Liver (tissue), 9 donors: ENCODE measurements around the gene HNRNPA2B1. TPM values are rescaled to one million over a fixed set of nuclear protein-coding genes. Genes with fewer than 3 reads are reported as not detected.

Experiments used
- DNase-seq: peaks from one replicate; pipeline ENCODE4 v3.0.0-alpha.2; 2017; ENCODE audit warnings: low spot score
- H3K27ac ChIP-seq, 2 donors: one replicate each; pipeline ENCODE4 v1.7.0; 2013; ENCODE audit warnings: inconsistent platforms in 2 of 2, low read length in 2 of 2, control low read depth in 1 of 2, low read depth in 1 of 2, mild to moderate bottlenecking in 1 of 2
- H3K27me3 ChIP-seq, 4 donors: one replicate each; pipeline versions ENCODE4 v1.6.1 to v1.7.0; 2013; ENCODE audit warnings: low read length in 3 of 4, inconsistent platforms in 1 of 4, mild to moderate bottlenecking in 1 of 4, moderate library complexity in 1 of 4; ENCODE audit not compliant: control insufficient read depth in 4 of 4, insufficient read depth in 4 of 4
- H3K36me3 ChIP-seq, 4 donors: one replicate each; pipeline versions ENCODE4 v1.6.1 to v1.7.0; 2013; ENCODE audit warnings: low read length in 3 of 4, mild to moderate bottlenecking in 3 of 4, low read depth in 1 of 4, moderate library complexity in 1 of 4; ENCODE audit not compliant: control insufficient read depth in 4 of 4, insufficient read depth in 3 of 4
- H3K4me1 ChIP-seq, 4 donors: one replicate each; pipeline versions ENCODE4 v1.6.1 to v1.7.0; 2013; ENCODE audit warnings: low read length in 3 of 4, mild to moderate bottlenecking in 3 of 4, moderate library complexity in 1 of 4; ENCODE audit not compliant: control insufficient read depth in 4 of 4, insufficient read depth in 4 of 4
- H3K4me3 ChIP-seq, 3 donors: one replicate each; pipeline versions ENCODE4 v1.6.1 to v1.7.0; 2013; ENCODE audit warnings: low read length in 3 of 3, control low read depth in 1 of 3, low read depth in 1 of 3, mild to moderate bottlenecking in 1 of 3
- H3K9ac ChIP-seq, 2 donors: one replicate each; pipeline ENCODE4 v1.7.0; 2013; ENCODE audit warnings: low read length in 2 of 2, mild to moderate bottlenecking in 2 of 2, moderate library complexity in 2 of 2, control low read depth in 1 of 2, low read depth in 1 of 2
- H3K9me3 ChIP-seq, 4 donors: one replicate each; pipeline versions ENCODE4 v1.6.1 to v1.7.0; 2013; ENCODE audit warnings: low read length in 3 of 4; ENCODE audit not compliant: control insufficient read depth in 4 of 4
- EGR1 ChIP-seq, 2 donors: IDR thresholded peaks; 2 replicates each; pipeline ENCODE4 v1.6.1; 2016 to 2018; ENCODE audit warnings: antibody characterized with exemption in 2 of 2, low read depth in 2 of 2
- FOXA1 ChIP-seq: IDR thresholded peaks from 2 replicates; pipeline ENCODE4 v1.6.1; 2016; ENCODE audit warnings: antibody characterized with exemption
- FOXA2 ChIP-seq: IDR thresholded peaks from 2 replicates; pipeline ENCODE4 v1.6.1; 2016; ENCODE audit warnings: antibody characterized with exemption
- GABPA ChIP-seq, 2 donors: IDR thresholded peaks in 1 of 2; conservative IDR thresholded peaks in 1 of 2; 2 replicates each; pipeline ENCODE4 v1.6.1; 2016; ENCODE audit warnings: antibody characterized with exemption in 2 of 2, mild to moderate bottlenecking in 1 of 2, moderate library complexity in 1 of 2
- HNF4A ChIP-seq, 2 donors: conservative IDR thresholded peaks; 2 replicates each; pipeline ENCODE4 v1.6.1; 2016; ENCODE audit warnings: antibody characterized with exemption in 2 of 2, mild to moderate bottlenecking in 2 of 2
- HNF4G ChIP-seq: IDR thresholded peaks from 2 replicates; pipeline ENCODE4 v1.6.1; 2016; ENCODE audit warnings: antibody characterized with exemption
- JUND ChIP-seq, 2 donors: IDR thresholded peaks; 2 replicates each; pipeline ENCODE4 v1.6.1; 2016; ENCODE audit warnings: antibody characterized with exemption in 2 of 2
- NR2F2 ChIP-seq: IDR thresholded peaks from 2 replicates; pipeline ENCODE4 v1.6.1; 2016; ENCODE audit warnings: antibody characterized with exemption
- RAD21 ChIP-seq, 2 donors: IDR thresholded peaks; 2 replicates each; pipeline ENCODE4 v1.6.1; 2016; ENCODE audit warnings: antibody characterized with exemption in 2 of 2, mild to moderate bottlenecking in 2 of 2
- RXRA ChIP-seq, 2 donors: IDR thresholded peaks; 2 replicates each; pipeline ENCODE4 v1.6.1; 2017 to 2018; ENCODE audit warnings: antibody characterized with exemption in 2 of 2, mild to moderate bottlenecking in 1 of 2
- SP1 ChIP-seq: IDR thresholded peaks from 2 replicates; pipeline ENCODE4 v1.6.1; 2018; ENCODE audit warnings: antibody characterized with exemption, mild to moderate bottlenecking
- TAF1 ChIP-seq: conservative IDR thresholded peaks from 2 replicates; pipeline ENCODE4 v1.6.1; 2016; ENCODE audit warnings: antibody characterized with exemption, mild to moderate bottlenecking
- YY1 ChIP-seq: IDR thresholded peaks from 2 replicates; pipeline ENCODE4 v1.6.1; 2016; ENCODE audit warnings: antibody characterized with exemption, mild to moderate bottlenecking
- WGBS: extraction: QIAGEN DNeasy Blood & Tissue Kit; methylation state at CpG from one replicate; pipeline ENCODE4 v1.1.7; 2013; 5-methylcytosine and 5-hydroxymethylcytosine counted together
- polyA plus RNA-seq, 2 donors: library from polyadenylated mRNA; stranded (reverse) in 1 of 2; unstranded in 1 of 2; fragments of 200-250 nt in 1 of 2; fragments of >200 nt in 1 of 2; fragmentation: Nextera tagmentation in 1 of 2; extraction: Ambion mirVana in 1 of 2; gene quantifications; one replicate each; pipeline versions ENCODE4 v1.2.1 to v1.2.3, GENCODE V29; 2013 to 2015
- total RNA-seq, 2 donors: library from RNA; depleted of rRNA; stranded (reverse); fragments of >200 nt; gene quantifications; one replicate each; pipeline ENCODE4 v1.2.3, GENCODE V29; 2014
- TF ChIP-seq, protein P1 (sequence below): IDR thresholded peaks from 2 replicates; pipeline ENCODE4 v1.6.1; 2016; ENCODE audit warnings: antibody characterized with exemption
- TF ChIP-seq, protein P2 (sequence below): fragments of 150-350 bp; IDR thresholded peaks from 2 replicates; pipeline ENCODE4 v1.5.1; 2017; ENCODE audit warnings: improper control_type of control experiment, low read depth, low read length; ENCODE audit not compliant: missing input control
- TF ChIP-seq, protein P3 (sequence below): IDR thresholded peaks from 2 replicates; pipeline ENCODE4 v1.6.1; 2016; ENCODE audit warnings: antibody characterized with exemption
- TF ChIP-seq, protein P4 (sequence below): IDR thresholded peaks from 2 replicates; pipeline ENCODE4 v1.6.1; 2016; ENCODE audit warnings: antibody characterized with exemption, mild to moderate bottlenecking
- TF ChIP-seq, protein P5 (sequence below): IDR thresholded peaks from 2 replicates; pipeline ENCODE4 v1.6.1; 2016; ENCODE audit warnings: antibody characterized with exemption
- donor health status: healthy.
- donor health status: healthy.
- donor health status: healthy.
- donor health status: healthy.
- donor health status: healthy.

HNRNPA2B1 gene
- total and polyA plus RNA-seq, 4 donors: 128 to 295 (median 181) TPM

DNA sequence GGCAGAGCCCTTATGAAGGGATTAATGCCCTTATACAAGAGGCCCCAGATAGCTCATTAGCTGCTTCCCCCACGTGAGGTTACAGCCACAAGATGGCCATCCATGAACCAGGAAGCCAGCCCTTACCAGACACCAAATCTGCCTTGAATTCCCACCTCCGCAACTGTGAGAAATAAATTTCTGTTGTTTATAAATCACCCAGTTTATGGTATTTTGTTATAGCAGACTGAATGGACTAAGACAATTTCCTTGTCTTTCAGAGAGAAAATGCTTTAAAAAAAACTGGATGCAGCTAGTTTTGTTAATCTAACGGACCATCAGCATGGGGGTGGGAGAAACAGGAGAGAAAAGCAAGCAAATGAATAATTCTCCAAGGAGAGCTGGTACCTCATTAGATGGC, 37.5 kb upstream of the HNRNPA2B1 start:
- H3K27ac ChIP-seq: no peak overlapping the region
- DNase-seq: no peak
- no peaks in the 10 kb centered on the region for H3K9me3 ChIP-seq
- H3K4me1 ChIP-seq: no peaks in the 10 kb centered on the region
- H3K27me3 ChIP-seq: no peaks in the 10 kb centered on the region
- no peak for TF ChIP-seq TAF1
- TF ChIP-seq, protein P1, sequence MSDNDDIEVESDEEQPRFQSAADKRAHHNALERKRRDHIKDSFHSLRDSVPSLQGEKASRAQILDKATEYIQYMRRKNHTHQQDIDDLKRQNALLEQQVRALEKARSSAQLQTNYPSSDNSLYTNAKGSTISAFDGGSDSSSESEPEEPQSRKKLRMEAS: no peak
- TF ChIP-seq YY1: no peak
- TF ChIP-seq HNF4G: no peak
- no peak for TF ChIP-seq NR2F2
- H3K9ac ChIP-seq: no peak overlapping the region
- H3K36me3 ChIP-seq: no peaks in the 10 kb centered on the region
- no peak overlapping the region for H3K4me3 ChIP-seq
- WGBS: 71% methylated on average over 3 of the region's 3 CpGs

DNA sequence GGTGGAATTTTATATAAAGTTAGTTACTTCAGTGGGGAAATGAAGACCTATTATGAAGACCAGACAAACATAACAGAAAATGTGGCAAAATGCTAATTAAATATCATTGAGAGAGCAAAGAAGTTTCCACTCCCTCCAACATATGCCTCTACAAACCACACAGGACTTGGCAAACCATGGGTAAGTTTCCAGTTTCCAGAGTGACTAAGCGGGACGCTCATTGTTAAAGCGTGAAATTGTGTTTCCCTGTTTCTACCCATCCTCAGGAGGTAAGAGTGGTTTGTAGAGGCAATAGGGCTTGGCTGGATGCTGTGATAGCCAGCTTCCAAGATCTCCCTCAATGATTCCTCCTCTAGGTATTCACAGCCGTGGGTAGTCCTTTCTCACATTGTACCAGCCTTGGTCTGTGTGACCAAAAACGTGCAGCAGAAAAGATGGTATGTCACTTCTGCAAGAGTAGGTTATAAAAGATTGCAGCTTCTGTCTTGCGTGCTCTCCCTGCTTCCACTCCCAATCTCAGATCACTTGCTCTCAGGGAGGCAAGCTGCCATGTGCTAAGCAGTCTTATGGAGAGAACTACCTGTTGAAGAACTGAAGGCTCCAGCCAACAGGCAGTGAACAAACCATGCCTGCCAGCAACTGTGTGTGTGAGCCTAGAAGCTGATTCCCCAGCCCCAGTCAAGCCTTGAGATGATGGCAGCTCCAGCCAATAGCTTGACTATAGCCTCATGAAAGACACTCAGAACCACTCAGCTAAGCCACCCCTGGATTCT, 36.7 kb upstream of the HNRNPA2B1 start:
- TF ChIP-seq RAD21 (IDR thresholded peaks at IDR 0.05) (no peak), FOXA1 (no peak)
- H3K9ac ChIP-seq: no peak overlapping the region
- H3K4me1 ChIP-seq: no peaks in the 10 kb centered on the region
- no peak overlapping the region for H3K27ac ChIP-seq
- H3K9me3 ChIP-seq: no peaks in the 10 kb centered on the region
- WGBS: 91% methylated on average over 6 of the region's 6 CpGs
- H3K27me3 ChIP-seq: no peaks in the 10 kb centered on the region
- DNase-seq: no peak
- H3K36me3 ChIP-seq: no peaks in the 10 kb centered on the region
- H3K4me3 ChIP-seq: no peak overlapping the region

DNA sequence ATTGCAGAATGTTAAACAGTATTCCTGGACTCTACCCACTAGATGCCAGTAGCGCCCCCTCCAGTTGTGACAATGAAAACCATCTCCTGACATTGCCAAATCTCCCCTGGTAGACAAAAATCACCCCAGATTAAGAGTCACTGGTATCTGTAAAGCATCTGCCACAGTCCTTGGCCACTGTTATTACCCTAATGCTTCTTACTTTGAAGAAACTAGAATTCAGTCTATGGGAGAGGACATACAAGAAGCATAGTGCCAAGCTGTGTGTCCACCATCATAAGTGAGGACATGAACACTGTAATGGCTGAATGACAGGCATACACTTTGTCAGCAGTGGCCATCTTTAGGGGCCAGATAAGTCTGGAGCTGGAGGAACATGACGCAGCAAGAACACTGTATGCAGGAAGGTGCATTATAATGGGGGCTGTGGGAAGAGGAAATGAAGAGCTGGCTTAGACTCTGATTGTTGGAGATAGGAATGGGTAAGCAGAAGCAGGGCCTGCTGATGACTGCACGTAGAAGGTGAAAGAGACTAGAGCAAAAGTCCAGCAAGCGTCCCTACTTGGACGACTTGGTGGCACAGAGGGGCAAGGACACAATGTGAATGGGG, 33.5 kb upstream of the HNRNPA2B1 start:
- TF ChIP-seq HNF4A (conservative IDR thresholded peaks at IDR 0.05) (no peak), TAF1 (no peak), EGR1 (IDR thresholded peaks at IDR 0.05; ENCODE audit: low read depth in 2 of 2) (no peak), JUND (IDR thresholded peaks at IDR 0.05) (no peak), FOXA2 (no peak), FOXA1 (no peak), SP1 (no peak), RXRA (IDR thresholded peaks at IDR 0.05) (no peak), NR2F2 (no peak), YY1 (no peak), RAD21 (IDR thresholded peaks at IDR 0.05) (no peak), HNF4G (no peak), GABPA (IDR thresholded peaks at IDR 0.05 in 1 of 2, conservative IDR thresholded peaks at IDR 0.05 in 1 of 2) (no peak)
- TF ChIP-seq, protein P1: no peak
- TF ChIP-seq, protein P2, sequence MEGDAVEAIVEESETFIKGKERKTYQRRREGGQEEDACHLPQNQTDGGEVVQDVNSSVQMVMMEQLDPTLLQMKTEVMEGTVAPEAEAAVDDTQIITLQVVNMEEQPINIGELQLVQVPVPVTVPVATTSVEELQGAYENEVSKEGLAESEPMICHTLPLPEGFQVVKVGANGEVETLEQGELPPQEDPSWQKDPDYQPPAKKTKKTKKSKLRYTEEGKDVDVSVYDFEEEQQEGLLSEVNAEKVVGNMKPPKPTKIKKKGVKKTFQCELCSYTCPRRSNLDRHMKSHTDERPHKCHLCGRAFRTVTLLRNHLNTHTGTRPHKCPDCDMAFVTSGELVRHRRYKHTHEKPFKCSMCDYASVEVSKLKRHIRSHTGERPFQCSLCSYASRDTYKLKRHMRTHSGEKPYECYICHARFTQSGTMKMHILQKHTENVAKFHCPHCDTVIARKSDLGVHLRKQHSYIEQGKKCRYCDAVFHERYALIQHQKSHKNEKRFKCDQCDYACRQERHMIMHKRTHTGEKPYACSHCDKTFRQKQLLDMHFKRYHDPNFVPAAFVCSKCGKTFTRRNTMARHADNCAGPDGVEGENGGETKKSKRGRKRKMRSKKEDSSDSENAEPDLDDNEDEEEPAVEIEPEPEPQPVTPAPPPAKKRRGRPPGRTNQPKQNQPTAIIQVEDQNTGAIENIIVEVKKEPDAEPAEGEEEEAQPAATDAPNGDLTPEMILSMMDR: no peak
- TF ChIP-seq, protein P3, sequence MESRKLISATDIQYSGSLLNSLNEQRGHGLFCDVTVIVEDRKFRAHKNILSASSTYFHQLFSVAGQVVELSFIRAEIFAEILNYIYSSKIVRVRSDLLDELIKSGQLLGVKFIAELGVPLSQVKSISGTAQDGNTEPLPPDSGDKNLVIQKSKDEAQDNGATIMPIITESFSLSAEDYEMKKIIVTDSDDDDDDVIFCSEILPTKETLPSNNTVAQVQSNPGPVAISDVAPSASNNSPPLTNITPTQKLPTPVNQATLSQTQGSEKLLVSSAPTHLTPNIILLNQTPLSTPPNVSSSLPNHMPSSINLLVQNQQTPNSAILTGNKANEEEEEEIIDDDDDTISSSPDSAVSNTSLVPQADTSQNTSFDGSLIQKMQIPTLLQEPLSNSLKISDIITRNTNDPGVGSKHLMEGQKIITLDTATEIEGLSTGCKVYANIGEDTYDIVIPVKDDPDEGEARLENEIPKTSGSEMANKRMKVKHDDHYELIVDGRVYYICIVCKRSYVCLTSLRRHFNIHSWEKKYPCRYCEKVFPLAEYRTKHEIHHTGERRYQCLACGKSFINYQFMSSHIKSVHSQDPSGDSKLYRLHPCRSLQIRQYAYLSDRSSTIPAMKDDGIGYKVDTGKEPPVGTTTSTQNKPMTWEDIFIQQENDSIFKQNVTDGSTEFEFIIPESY: no peak
- TF ChIP-seq, protein P4, sequence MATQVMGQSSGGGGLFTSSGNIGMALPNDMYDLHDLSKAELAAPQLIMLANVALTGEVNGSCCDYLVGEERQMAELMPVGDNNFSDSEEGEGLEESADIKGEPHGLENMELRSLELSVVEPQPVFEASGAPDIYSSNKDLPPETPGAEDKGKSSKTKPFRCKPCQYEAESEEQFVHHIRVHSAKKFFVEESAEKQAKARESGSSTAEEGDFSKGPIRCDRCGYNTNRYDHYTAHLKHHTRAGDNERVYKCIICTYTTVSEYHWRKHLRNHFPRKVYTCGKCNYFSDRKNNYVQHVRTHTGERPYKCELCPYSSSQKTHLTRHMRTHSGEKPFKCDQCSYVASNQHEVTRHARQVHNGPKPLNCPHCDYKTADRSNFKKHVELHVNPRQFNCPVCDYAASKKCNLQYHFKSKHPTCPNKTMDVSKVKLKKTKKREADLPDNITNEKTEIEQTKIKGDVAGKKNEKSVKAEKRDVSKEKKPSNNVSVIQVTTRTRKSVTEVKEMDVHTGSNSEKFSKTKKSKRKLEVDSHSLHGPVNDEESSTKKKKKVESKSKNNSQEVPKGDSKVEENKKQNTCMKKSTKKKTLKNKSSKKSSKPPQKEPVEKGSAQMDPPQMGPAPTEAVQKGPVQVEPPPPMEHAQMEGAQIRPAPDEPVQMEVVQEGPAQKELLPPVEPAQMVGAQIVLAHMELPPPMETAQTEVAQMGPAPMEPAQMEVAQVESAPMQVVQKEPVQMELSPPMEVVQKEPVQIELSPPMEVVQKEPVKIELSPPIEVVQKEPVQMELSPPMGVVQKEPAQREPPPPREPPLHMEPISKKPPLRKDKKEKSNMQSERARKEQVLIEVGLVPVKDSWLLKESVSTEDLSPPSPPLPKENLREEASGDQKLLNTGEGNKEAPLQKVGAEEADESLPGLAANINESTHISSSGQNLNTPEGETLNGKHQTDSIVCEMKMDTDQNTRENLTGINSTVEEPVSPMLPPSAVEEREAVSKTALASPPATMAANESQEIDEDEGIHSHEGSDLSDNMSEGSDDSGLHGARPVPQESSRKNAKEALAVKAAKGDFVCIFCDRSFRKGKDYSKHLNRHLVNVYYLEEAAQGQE: no peak
- TF ChIP-seq, protein P5, sequence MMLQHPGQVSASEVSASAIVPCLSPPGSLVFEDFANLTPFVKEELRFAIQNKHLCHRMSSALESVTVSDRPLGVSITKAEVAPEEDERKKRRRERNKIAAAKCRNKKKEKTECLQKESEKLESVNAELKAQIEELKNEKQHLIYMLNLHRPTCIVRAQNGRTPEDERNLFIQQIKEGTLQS: no peak
- WGBS: 71% methylated on average over 5 of the region's 5 CpGs
- H3K4me3 ChIP-seq: no peak overlapping the region
- no peaks in the 10 kb centered on the region for H3K4me1 ChIP-seq
- no peaks in the 10 kb centered on the region for H3K27me3 ChIP-seq
- no peaks in the 10 kb centered on the region for H3K9me3 ChIP-seq
- no peak for DNase-seq
- no peaks in the 10 kb centered on the region for H3K36me3 ChIP-seq
- H3K9ac ChIP-seq: no peak overlapping the region
- no peak overlapping the region for H3K27ac ChIP-seq
